AG04450 (cell line): ENCODE results near the gene GBGT1. TPM values are rescaled to one million over a fixed set of nuclear protein-coding genes. Genes with fewer than 3 reads are reported as not detected.

ENCODE experiments used
- CTCF ChIA-PET: fragments of 300-600, 350-600 bp; formaldehyde crosslinking; extraction: SDS; loops from one replicate; lab custom pipeline; 2022; ENCODE audit warnings: antibody characterized with exemption, inconsistent platforms; lab: Charles Lee
- POLR2A ChIA-PET: fragments of 350-600 bp; formaldehyde crosslinking; extraction: SDS; loops from one replicate; lab custom pipeline; 2021; ENCODE audit warnings: antibody characterized with exemption, inconsistent platforms; lab: Yijun Ruan, JAX
- DNase-seq: peaks from one replicate; pipeline ENCODE4 v3.0.0-alpha.2; 2011; ENCODE audit warnings: low read depth, low spot score
- H3K27ac ChIP-seq: one replicate; pipeline ENCODE4 v1.5.1; 2012; ENCODE audit warnings: low read depth, low read length, control low read depth
- H3K27me3 ChIP-seq: one replicate; pipeline ENCODE4 v1.6.0; 2012; ENCODE audit warnings: low read length; ENCODE audit not compliant: control insufficient read depth, insufficient read depth
- H3K4me3 ChIP-seq: 2 replicates; pipeline ENCODE4 v1.5.1; 2011; ENCODE audit warnings: mild to moderate bottlenecking, low read depth, low read length, control low read depth
- H3K9me3 ChIP-seq: 2 replicates; pipeline ENCODE4 v1.5.1; 2012; ENCODE audit warnings: low read length; ENCODE audit not compliant: control insufficient read depth, insufficient read depth
- polyA plus RNA-seq: library from polyadenylated mRNA; depleted of rRNA; stranded (reverse); fragments of >200 nt; gene quantifications from 2 replicates; pipeline ENCODE4 v1.2.3, GENCODE V29; 2011
- TF ChIP-seq, protein P1 (sequence below): IDR thresholded peaks from 2 replicates; pipeline ENCODE4 v1.5.1; 2011; ENCODE audit warnings: low read depth, low read length, control low read depth, inconsistent platforms

GBGT1 gene
- polyA plus RNA-seq, 1 experiment: 3.5 TPM

DNA sequence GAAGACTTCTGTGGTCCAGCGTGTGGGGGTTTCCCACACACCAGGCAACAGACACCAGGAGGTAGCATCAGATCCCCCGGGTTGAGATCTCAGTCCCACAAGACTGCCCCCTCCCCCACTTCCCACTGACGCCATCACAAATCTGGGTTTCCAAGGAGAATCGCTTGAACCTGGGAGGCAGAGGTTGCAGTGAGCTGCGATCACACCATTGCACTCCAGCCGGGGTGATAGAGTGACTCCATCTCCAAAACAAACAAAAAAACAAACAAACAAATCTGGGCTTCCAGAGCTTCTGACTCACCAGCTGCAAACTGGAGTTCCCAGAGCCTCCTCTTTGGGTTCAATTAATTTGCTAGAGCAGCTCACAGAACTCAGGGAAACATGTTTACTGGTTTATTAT, 4.7 kb upstream of the GBGT1 start:
- Histone ChIP-seq H3K4me3 (no peak overlapping the region), H3K27ac (no peak overlapping the region), H3K9me3 (no peaks in the 10 kb centered on the region; the same call in 1 of the 2 replicates), H3K27me3 (peaks cover 14% of the 10 kb centered on the region)
- CTCF ChIA-PET: interaction anchor here (1.4 kb wide), 2 partner anchors 13 to 319 kb away, joined by 4 read pairs; no protein-coding TSS in a partner anchor
- POLR2A ChIA-PET: no interaction called here
- TF ChIP-seq, protein P1, sequence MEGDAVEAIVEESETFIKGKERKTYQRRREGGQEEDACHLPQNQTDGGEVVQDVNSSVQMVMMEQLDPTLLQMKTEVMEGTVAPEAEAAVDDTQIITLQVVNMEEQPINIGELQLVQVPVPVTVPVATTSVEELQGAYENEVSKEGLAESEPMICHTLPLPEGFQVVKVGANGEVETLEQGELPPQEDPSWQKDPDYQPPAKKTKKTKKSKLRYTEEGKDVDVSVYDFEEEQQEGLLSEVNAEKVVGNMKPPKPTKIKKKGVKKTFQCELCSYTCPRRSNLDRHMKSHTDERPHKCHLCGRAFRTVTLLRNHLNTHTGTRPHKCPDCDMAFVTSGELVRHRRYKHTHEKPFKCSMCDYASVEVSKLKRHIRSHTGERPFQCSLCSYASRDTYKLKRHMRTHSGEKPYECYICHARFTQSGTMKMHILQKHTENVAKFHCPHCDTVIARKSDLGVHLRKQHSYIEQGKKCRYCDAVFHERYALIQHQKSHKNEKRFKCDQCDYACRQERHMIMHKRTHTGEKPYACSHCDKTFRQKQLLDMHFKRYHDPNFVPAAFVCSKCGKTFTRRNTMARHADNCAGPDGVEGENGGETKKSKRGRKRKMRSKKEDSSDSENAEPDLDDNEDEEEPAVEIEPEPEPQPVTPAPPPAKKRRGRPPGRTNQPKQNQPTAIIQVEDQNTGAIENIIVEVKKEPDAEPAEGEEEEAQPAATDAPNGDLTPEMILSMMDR: no peak
- no peak for DNase-seq

DNA sequence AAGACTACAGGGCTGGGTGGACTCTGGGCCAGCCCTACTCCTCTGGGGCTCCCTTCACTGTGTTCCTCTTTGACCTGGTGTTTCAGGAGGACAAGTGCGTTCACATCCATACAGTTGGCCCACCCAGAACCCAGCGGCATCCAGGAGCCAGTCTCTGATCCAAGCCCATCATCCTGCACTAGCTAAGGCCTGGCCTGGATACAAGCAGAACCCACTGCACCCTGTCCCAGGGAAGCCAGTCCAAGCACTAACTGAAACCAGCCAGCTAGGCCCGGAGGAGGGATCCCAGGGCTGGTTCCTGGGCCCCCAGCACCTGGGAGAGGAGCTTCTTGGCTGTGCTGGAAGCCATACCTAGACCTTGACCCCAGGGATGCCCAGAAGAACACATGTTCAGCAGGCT, 4.1 kb upstream of the GBGT1 start:
- Histone ChIP-seq H3K4me3 (no peak overlapping the region), H3K27ac (no peak overlapping the region), H3K9me3 (no peaks in the 10 kb centered on the region; the same call in 1 of the 2 replicates), H3K27me3 (peaks cover 16% of the 10 kb centered on the region)
- ChIA-PET POLR2A (no interaction called here), CTCF (interaction anchor here (0.8 to 1.4 kb wide), 4 partner anchors 13 to 319 kb away, joined by 4 to 6 read pairs (median 4); no protein-coding TSS in a partner anchor)
- no peak for DNase-seq
- TF ChIP-seq, protein P1: no peak

DNA sequence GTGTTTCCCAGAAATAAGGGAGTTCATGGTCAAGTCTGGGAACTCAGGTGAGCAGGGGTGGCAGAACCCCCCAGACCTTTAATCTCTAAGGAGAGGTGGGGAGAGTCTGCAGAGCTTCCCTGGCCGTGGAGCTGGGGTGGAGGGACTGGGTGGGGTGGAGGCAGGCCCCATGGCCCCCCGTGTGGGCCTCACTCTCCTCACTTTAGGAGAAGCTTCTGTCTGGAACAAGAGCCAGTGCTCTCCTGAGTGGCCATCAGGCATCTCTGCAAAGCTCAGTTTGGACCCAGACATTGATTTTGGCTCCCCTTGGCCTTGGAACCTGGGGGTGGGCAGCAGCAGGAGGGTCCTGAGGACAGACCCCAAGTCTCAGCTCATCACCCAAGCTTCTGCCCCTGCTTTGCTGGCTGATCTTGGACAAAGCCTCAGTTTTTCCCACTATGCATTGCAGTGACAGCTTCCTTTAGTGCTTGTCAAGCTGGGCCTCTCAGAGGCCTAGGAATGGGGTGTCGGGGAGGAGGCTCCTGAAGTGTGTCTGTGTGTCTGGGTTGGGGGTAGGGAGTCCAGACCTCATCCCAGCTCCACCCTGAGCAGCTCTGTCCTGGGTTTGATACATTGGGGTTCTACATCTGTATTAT, 3.5 kb upstream of the GBGT1 start:
- ChIA-PET CTCF (interaction anchor here (0.8 to 1.4 kb wide), 3 partner anchors 14 to 320 kb away, joined by 4 to 6 read pairs (median 4); no protein-coding TSS in a partner anchor), POLR2A (no interaction called here)
- H3K4me3 ChIP-seq: no peak overlapping the region
- no peak overlapping the region for H3K27ac ChIP-seq
- no peaks in the 10 kb centered on the region; the same call in 1 of the 2 replicates for H3K9me3 ChIP-seq
- TF ChIP-seq, protein P1: no peak
- peaks cover 18% of the 10 kb centered on the region for H3K27me3 ChIP-seq
- DNase-seq: no peak

- Histone ChIP-seq H3K27me3 (peaks cover 11% of the 10 kb centered on the region), H3K4me3 (no peak overlapping the region), H3K27ac (no peak overlapping the region), H3K9me3 (no peaks in the 10 kb centered on the region; the same call in 1 of the 2 replicates)
- TF ChIP-seq, protein P1: no peak
- POLR2A ChIA-PET: no interaction called here
- no peak for DNase-seq
- CTCF ChIA-PET: interaction anchor here (1.3 kb wide), 1 partner anchor 14 kb away, joined by 6 read pairs; no protein-coding TSS in a partner anchor
These were observed 2.7 kb upstream of the GBGT1 start for GRCh38 chr9:133166392-133166791.

GRCh38 chr9:133165452-133165730, 1.7 kb upstream of the GBGT1 start:
- DNase-seq: no peak
- Histone ChIP-seq H3K27ac (no peak overlapping the region), H3K4me3 (no peak overlapping the region), H3K27me3 (peaks cover 7% of the 10 kb centered on the region), H3K9me3 (no peaks in the 10 kb centered on the region; the same call in 1 of the 2 replicates)
- POLR2A ChIA-PET: no interaction called here
- TF ChIP-seq, protein P1: no peak
- CTCF ChIA-PET: no interaction called here
